Lower leg skin (tissue), 4 donors: ENCODE results near the gene DYNLT1. TPM values are rescaled to one million over a fixed set of nuclear protein-coding genes. Genes with fewer than 3 reads are reported as not detected.

Source experiments
- DNase-seq, 2 donors: peaks; one replicate each; pipeline ENCODE4 v3.0.0-alpha.2; 2019; ENCODE audit warnings: low spot score in 2 of 2
- H3K4me3 ChIP-seq: fragments of 200-600 bp; sonication (generic); 2 replicates; pipeline ENCODE4 v1.5.1; 2017; ENCODE audit warnings: mild to moderate bottlenecking, low read depth; ENCODE audit not compliant: poor library complexity, severe bottlenecking
- CTCF ChIP-seq, 3 donors: fragments of 450-650 bp; IDR thresholded peaks; one replicate each; pipeline ENCODE4 v1.5.1; 2016; ENCODE audit warnings: antibody characterized with exemption in 3 of 3, mild to moderate bottlenecking in 3 of 3, moderate library complexity in 2 of 3
- POLR2A ChIP-seq, 2 donors: fragments of 450-650 bp; IDR thresholded peaks; one replicate each; pipeline ENCODE4 v1.6.1; 2016 to 2017; ENCODE audit warnings: antibody characterized with exemption in 2 of 2, mild to moderate bottlenecking in 1 of 2, moderate library complexity in 1 of 2
- WGBS, 2 donors: methylation state at CpG; one replicate each; pipeline ENCODE4 v1.1.5; 2018; 5-methylcytosine and 5-hydroxymethylcytosine counted together
- intact Hi-C: fragments of 100-400 bp; cut with DNase I; formaldehyde crosslinking; loops from one replicate; pipeline ENCODE4 v1.15.0; 2023; ENCODE audit warnings: low total_unique reads
- total RNA-seq, 4 donors: library from RNA; depleted of rRNA; stranded (reverse); fragments of >200 nt; gene quantifications; one replicate each; pipeline ENCODE4 v1.1.0, GENCODE V29; 2016

DYNLT1 gene
- total RNA-seq, 4 donors from 2014 or later, result 27.0 to 48.6 (median 36.3) TPM

GRCh38 chr6:158611039-158611438 lies 33.5 kb downstream of the DYNLT1 start:
- TF ChIP-seq CTCF (IDR thresholded peaks at IDR 0.05), result no peak
- TF ChIP-seq POLR2A (IDR thresholded peaks at IDR 0.05), result no peak
- DNase-seq, result no peak
- H3K4me3 ChIP-seq, result no peak overlapping the region
- WGBS, 2 donors, result 81 to 84% methylated on average over 3 of the region's 3 CpGs
- intact Hi-C loops, result no loop called here

- intact Hi-C loops, result no loop called here
- TF ChIP-seq POLR2A (IDR thresholded peaks at IDR 0.05) (no peak), CTCF (IDR thresholded peaks at IDR 0.05) (no peak)
- 86 to 88% methylated on average over 9 of the region's 9 CpGs for WGBS, 2 donors
- DNase-seq, result no peak
- no peak overlapping the region for H3K4me3 ChIP-seq
Measured at GRCh38 chr6:158610319-158610968, 34.1 kb downstream of the DYNLT1 start.

- TF ChIP-seq CTCF (IDR thresholded peaks at IDR 0.05) (no peak), POLR2A (IDR thresholded peaks at IDR 0.05) (no peak)
- no peak for DNase-seq
- intact Hi-C loops, result loop anchor here (5.0 kb wide), 1 partner anchor 387 kb away; no protein-coding TSS in a partner anchor
- WGBS, 2 donors, result 94% methylated on average over 13 of the region's 13 CpGs
- no peak overlapping the region for H3K4me3 ChIP-seq
Measured at GRCh38 chr6:158609455-158610155, 34.9 kb downstream of the DYNLT1 start.

GRCh38 chr6:158608221-158608620 lies 36.3 kb downstream of the DYNLT1 start:
- WGBS, 2 donors, result 92 to 94% methylated on average over 12 of the region's 12 CpGs
- no peak for DNase-seq
- no peak overlapping the region for H3K4me3 ChIP-seq
- TF ChIP-seq POLR2A (IDR thresholded peaks at IDR 0.05) (no peak), CTCF (IDR thresholded peaks at IDR 0.05) (no peak)
- intact Hi-C loops, result loop anchor here (5.0 kb wide), 1 partner anchor 386 kb away; no protein-coding TSS in a partner anchor

- TF ChIP-seq CTCF (IDR thresholded peaks at IDR 0.05) (no peak), POLR2A (IDR thresholded peaks at IDR 0.05) (no peak)
- DNase-seq, result no peak
- 92 to 94% methylated on average over 14 of the region's 14 CpGs for WGBS, 2 donors
Measured at GRCh38 chr6:158607411-158608170, 37.0 kb downstream of the DYNLT1 start.

More at GRCh38 chr6:158607411-158608170, 37.0 kb downstream of the DYNLT1 start:
- intact Hi-C loops, result loop anchor here (5.0 kb wide), 1 partner anchor 385 kb away; no protein-coding TSS in a partner anchor
- H3K4me3 ChIP-seq, result no peak overlapping the region
